Body of pancreas (tissue), 4 donors: ENCODE data around the gene STARD9. TPM values are rescaled to one million over a fixed set of nuclear protein-coding genes. Genes with fewer than 3 reads are reported as not detected.
A peak's percentile ranks its signal among the peaks of the same experiment; 100 is the strongest.

Experiments
- ATAC-seq: fragments of 150-250 bp; one replicate; pipeline ENCODE4 v1.9.1; 2016
- DNase-seq, 4 donors: peaks; one replicate each; pipeline ENCODE4 v3.0.0-alpha.2; 2019
- H3K27ac ChIP-seq, 4 donors: fragments of 200-600 bp; sonication (generic); 1 replicate in 3 of 4; 2 replicates in 1 of 4; pipeline versions ENCODE4 v1.5.1 to v1.6.1; 2016 to 2019; ENCODE audit warnings: mild to moderate bottlenecking in 1 of 4, mixed read lengths in 1 of 4, moderate library complexity in 1 of 4
- H3K27me3 ChIP-seq, 2 donors: fragments of 200-600 bp; sonication (generic); one replicate each; pipeline ENCODE4 v1.6.0; 2016; ENCODE audit warnings: mild to moderate bottlenecking in 1 of 2
- H3K36me3 ChIP-seq, 2 donors: fragments of 200-600 bp; sonication (generic); replicated peaks in 1 of 2; 2 replicates each; pipeline ENCODE4 v1.5.1; 2016; ENCODE audit warnings: low read depth in 2 of 2; ENCODE audit not compliant: insufficient read depth in 1 of 2
- H3K4me1 ChIP-seq: fragments of 200-600 bp; sonication (generic); one replicate; pipeline ENCODE4 v1.6.0; 2016
- H3K4me3 ChIP-seq, 2 donors: fragments of 200-600 bp; sonication (generic); 1 replicate in 1 of 2; 2 replicates in 1 of 2; pipeline ENCODE4 v1.5.1; 2016 to 2019
- H3K9me3 ChIP-seq, 3 donors: fragments of 200-600 bp; sonication (generic); 1 replicate in 2 of 3; 2 replicates in 1 of 3; pipeline ENCODE4 v1.5.1; 2016
- CTCF ChIP-seq, 7 experiments: fragments of 450-650 bp in 4 of 7; fragments of 200-600 bp in 3 of 7; sonication (generic) in 3 of 7; IDR thresholded peaks; one replicate each; pipeline ENCODE4 v1.5.1; 2016 to 2019; ENCODE audit warnings: antibody characterized with exemption in 7 of 7
- POLR2A ChIP-seq, 3 donors: fragments of 450-650 bp; IDR thresholded peaks; one replicate each; pipeline ENCODE4 v1.6.1; 2016; ENCODE audit warnings: antibody characterized with exemption in 3 of 3, mild to moderate bottlenecking in 2 of 3
- WGBS, 2 donors: methylation state at CpG; one replicate each; pipeline ENCODE4 v1.1.5; 2017; 5-methylcytosine and 5-hydroxymethylcytosine counted together
- intact Hi-C: fragments of 100-400 bp; cut with DNase I; formaldehyde crosslinking; loops from one replicate; pipeline ENCODE4 v1.15.1; 2023
- total RNA-seq, 2 donors: library from RNA; depleted of rRNA; stranded (reverse); fragments of >200 nt; gene quantifications; one replicate each; pipeline ENCODE4 v1.1.0, GENCODE V29; 2016

The STARD9 gene
- total RNA-seq, 2 donors from 2014 or later, result 1.3 to 4.7 TPM

GRCh38 chr15:42547918-42548248, 27.5 kb upstream of the STARD9 start:
- 1 to 2% methylated on average over 7 to 9 of the region's 9 CpGs for WGBS, 2 donors
- Histone ChIP-seq H3K9me3 (no peaks in the 10 kb centered on the region), H3K27ac (peak overlapping the region; percentile 71 to 92 (median 81)), H3K4me3 (peak overlapping the region; percentile 89 to 91), H3K27me3 (no peaks in the 10 kb centered on the region), H3K4me1 (peaks cover 10% of the 10 kb centered on the region), H3K36me3 (peaks cover 0 to 5% of the 10 kb centered on the region in 2 donors)
- intact Hi-C loops, result no loop called here
- ATAC-seq (peak; percentile 6), DNase-seq (no peak)
- TF ChIP-seq CTCF (IDR thresholded peaks at IDR 0.05) (no peak), POLR2A (IDR thresholded peaks at IDR 0.05) (no peak)

DNA sequence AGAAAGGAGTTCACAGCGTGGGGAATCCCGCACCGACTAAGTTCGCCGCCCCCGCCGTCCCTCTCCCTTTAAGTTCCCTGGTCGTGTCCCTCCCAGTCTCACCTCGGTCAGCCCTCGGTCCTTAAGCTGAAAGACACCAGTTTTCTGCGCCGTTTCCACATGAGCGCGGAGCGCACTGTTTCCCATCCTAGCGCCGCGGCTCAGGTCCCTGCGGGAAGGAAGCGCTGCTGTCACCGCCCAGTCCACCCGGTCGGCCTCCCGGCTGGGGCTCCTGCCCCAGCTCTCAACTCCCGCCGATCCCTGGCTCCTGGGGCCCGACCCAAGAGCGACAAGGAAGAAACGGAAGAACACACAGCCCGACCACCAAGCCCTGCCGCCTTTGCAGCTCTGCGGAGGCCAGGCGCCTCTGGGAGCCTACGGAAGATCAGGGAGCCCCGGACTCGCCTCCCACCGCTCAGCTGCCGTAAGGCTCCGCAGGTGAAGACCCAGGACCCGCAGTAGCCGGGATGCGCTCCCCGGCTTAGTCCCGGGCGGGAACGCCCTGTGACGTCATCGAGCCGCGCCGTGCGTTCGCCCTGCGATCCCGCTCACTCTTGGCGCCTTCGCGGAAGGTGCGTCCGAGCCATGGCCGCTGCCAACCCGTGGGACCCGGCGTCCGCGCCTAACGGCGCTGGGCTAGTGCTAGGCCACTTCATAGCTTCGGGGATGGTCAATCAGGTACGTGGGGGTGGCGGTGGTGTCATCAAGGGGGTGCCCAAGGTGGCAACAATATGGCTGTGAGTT, 27.0 kb upstream of the STARD9 start, which contains the start of the genes HAUS2 and LRRC57:
Gene HAUS2 (plus strand): TSS at position 590 of the 783 bp plus-strand sequence. CDS start 35 bp downstream, at position 625.
Gene LRRC57 (minus strand): TSS at position 545 of the 783 bp plus-strand sequence. CDS start 359 bp downstream, at position 186.
- no peaks in the 10 kb centered on the region for H3K27me3 ChIP-seq
- DNase-seq (peak; percentile 87 to 90 (median 88)), ATAC-seq (peak; percentile 95)
- no peaks in the 10 kb centered on the region for H3K9me3 ChIP-seq
- 1% methylated on average over 13 to 70 of the region's 71 CpGs for WGBS, 2 donors
- H3K36me3 ChIP-seq, result peaks cover 0 to 5% of the 10 kb centered on the region in 2 donors
- H3K4me1 ChIP-seq, result peaks cover 15% of the 10 kb centered on the region
- peak; percentile 64 to 91 (median 90) for TF ChIP-seq POLR2A (IDR thresholded peaks at IDR 0.05)
- peak in 1 of 7 experiments; percentile 11 for TF ChIP-seq CTCF (IDR thresholded peaks at IDR 0.05)
- intact Hi-C loops, result no loop called here
- H3K27ac ChIP-seq, result peak within 1 kb of the TSS; percentile 71 to 92 (median 81)
- peak within 1 kb of the TSS; percentile 89 to 91 for H3K4me3 ChIP-seq

- no peaks in the 10 kb centered on the region for H3K27me3 ChIP-seq
- intact Hi-C loops, result no loop called here
- H3K4me1 ChIP-seq, result peaks cover 17% of the 10 kb centered on the region
- TF ChIP-seq CTCF (IDR thresholded peaks at IDR 0.05) (no peak), POLR2A (IDR thresholded peaks at IDR 0.05) (no peak)
- peak overlapping the region; percentile 89 to 91 for H3K4me3 ChIP-seq
- WGBS, 2 donors, result 1% methylated on average over 15 of the region's 15 CpGs
- no peaks in the 10 kb centered on the region for H3K9me3 ChIP-seq
- peak in 2 of 4 donors; percentile 11 to 25 for DNase-seq
- peaks cover 0 to 5% of the 10 kb centered on the region in 2 donors for H3K36me3 ChIP-seq
- peak; percentile 34 for ATAC-seq
- H3K27ac ChIP-seq, result peak overlapping the region; percentile 71 to 92 (median 81)
Measured at GRCh38 chr15:42549032-42549491, 26.3 kb upstream of the STARD9 start.

DNA sequence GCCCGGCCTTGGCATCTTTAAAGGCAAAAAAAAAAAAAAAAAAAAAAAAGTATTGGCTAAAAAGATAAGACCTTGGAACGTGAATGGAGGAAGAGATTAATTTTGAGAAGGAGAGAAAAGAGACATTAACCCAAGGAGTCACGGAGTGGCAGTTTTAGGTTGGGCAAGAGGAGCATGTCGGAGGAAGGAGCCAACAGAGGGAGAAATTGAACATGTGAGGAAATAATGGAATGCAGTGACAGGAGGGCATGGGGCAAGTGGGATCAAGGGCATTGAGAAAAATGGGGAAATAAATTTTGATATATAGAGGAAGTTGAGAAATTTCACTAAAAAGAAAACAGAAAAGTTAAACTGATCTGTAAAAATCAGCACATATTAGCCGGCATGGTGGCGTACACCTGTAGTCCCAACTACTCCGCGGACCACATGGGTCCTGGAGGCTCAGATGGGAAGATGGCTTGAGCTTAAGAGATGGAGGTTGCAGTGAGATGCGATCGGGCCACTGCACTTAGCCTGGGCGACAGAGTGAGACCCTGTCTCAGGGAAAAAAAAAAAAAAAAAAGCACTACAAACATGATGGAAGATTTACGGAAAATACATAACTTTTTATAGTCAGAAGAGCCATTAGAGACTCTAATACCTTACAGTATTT, 25.5 kb upstream of the STARD9 start:
- Histone ChIP-seq H3K4me1 (peaks cover 17% of the 10 kb centered on the region), H3K9me3 (no peaks in the 10 kb centered on the region), H3K27me3 (no peaks in the 10 kb centered on the region), H3K4me3 (peak overlapping the region in 1 of 2 donors; percentile 91), H3K27ac (no peak overlapping the region), H3K36me3 (peaks cover 0 to 2% of the 10 kb centered on the region in 2 donors)
- 70 to 71% methylated on average over 12 of the region's 12 CpGs for WGBS, 2 donors
- DNase-seq (no peak), ATAC-seq (no peak)
- TF ChIP-seq CTCF (IDR thresholded peaks at IDR 0.05) (no peak), POLR2A (IDR thresholded peaks at IDR 0.05) (no peak)
- intact Hi-C loops, result no loop called here
